IMR-90 (cell line): ENCODE measurements around the gene SERPIND1. TPM values are rescaled to one million over a fixed set of nuclear protein-coding genes. Genes with fewer than 3 reads are reported as not detected.

Source experiments
- ATAC-seq: fragments of 200-7000 bp; cut with Tn5 transposase; 2 replicates; pipeline ENCODE4 v1.9.1; 2020; ENCODE audit warnings: low read depth, mild to moderate bottlenecking, moderate library complexity
- BruUV-seq: library from RNA; stranded (reverse); fragments of 400-500 nt; replicated peaks from 2 replicates; lab custom pipeline; 2021; lab: Mats Ljungman, UMichigan
- CTCF ChIA-PET: fragments of 300-600 bp; formaldehyde crosslinking; extraction: SDS; loops from one replicate; lab custom pipeline; 2021; ENCODE audit warnings: antibody characterized with exemption; lab: Yijun Ruan, JAX
- POLR2A ChIA-PET: fragments of 300-600 bp; sonication (Branson Sonifier 250); formaldehyde crosslinking; loops from one replicate; lab custom pipeline; 2022; ENCODE audit warnings: antibody characterized with exemption; ENCODE audit not compliant: unreplicated experiment; lab: Charles Lee
- DNase-seq: peaks from one replicate; pipeline ENCODE4 v3.0.0; 2013
- H2AFZ ChIP-seq: replicated peaks from 2 replicates; pipeline ENCODE3; 2013; ENCODE audit warnings: low read length, mild to moderate bottlenecking; ENCODE audit not compliant: poor library complexity
- H2AK5ac ChIP-seq: 2 replicates; pipeline ENCODE4 v1.6.1; 2013; ENCODE audit warnings: low read depth, low read length, inconsistent platforms
- H2AK9ac ChIP-seq: replicated peaks from 2 replicates; pipeline ENCODE3; 2013; ENCODE audit warnings: mild to moderate bottlenecking, low read depth, low read length, moderate library complexity; ENCODE audit not compliant: poor library complexity
- H2BK120ac ChIP-seq: 2 replicates; pipeline ENCODE4 v1.6.1; 2013; ENCODE audit warnings: low read depth, low read length, inconsistent platforms
- H2BK15ac ChIP-seq: 3 replicates; pipeline ENCODE4 v1.6.1; 2013; ENCODE audit warnings: low read depth, low read length, inconsistent platforms
- H2BK20ac ChIP-seq: 2 replicates; pipeline ENCODE4 v1.6.1; 2013; ENCODE audit warnings: low read depth, mild to moderate bottlenecking, inconsistent platforms, low read length, moderate library complexity
- H2BK5ac ChIP-seq: 2 replicates; pipeline ENCODE4 v1.6.1; 2013; ENCODE audit warnings: mild to moderate bottlenecking, low read depth, low read length, inconsistent platforms; ENCODE audit not compliant: poor library complexity, severe bottlenecking
- H3K14ac ChIP-seq: replicated peaks from 2 replicates; pipeline ENCODE4 v1.6.1; 2013; ENCODE audit warnings: low read depth, low read length, inconsistent platforms
- H3K18ac ChIP-seq: 2 replicates; pipeline ENCODE4 v1.6.1; 2013; ENCODE audit warnings: low read depth, low read length, control low read depth
- H3K23ac ChIP-seq: 2 replicates; pipeline ENCODE4 v1.6.1; 2013; ENCODE audit warnings: low read depth, low read length, inconsistent platforms
- H3K27ac ChIP-seq: 2 replicates; pipeline ENCODE4 v1.5.1; 2013; ENCODE audit warnings: mild to moderate bottlenecking, control low read depth, low read length; ENCODE audit not compliant: insufficient read depth
- H3K27me3 ChIP-seq: 2 replicates; pipeline ENCODE4 v1.6.1; 2013; ENCODE audit warnings: low read length; ENCODE audit not compliant: control insufficient read depth, insufficient read depth
- H3K36me3 ChIP-seq: 2 replicates; pipeline ENCODE4 v1.6.1; 2013; ENCODE audit warnings: low read length, mixed read lengths; ENCODE audit not compliant: control insufficient read depth, insufficient read depth
- H3K4ac ChIP-seq: 2 replicates; pipeline ENCODE4 v1.6.1; 2013; ENCODE audit warnings: low read depth, low read length, inconsistent platforms
- H3K4me1 ChIP-seq: 2 replicates; pipeline ENCODE4 v1.6.1; 2013; ENCODE audit warnings: low read length, mixed read lengths; ENCODE audit not compliant: control insufficient read depth, insufficient read depth
- H3K4me2 ChIP-seq: 2 replicates; pipeline ENCODE4 v1.6.1; 2013; ENCODE audit warnings: low read depth, mild to moderate bottlenecking, control low read depth, low read length, moderate library complexity
- H3K4me3 ChIP-seq: 2 replicates; pipeline ENCODE4 v1.5.1; 2013; ENCODE audit warnings: low read depth, mild to moderate bottlenecking, control low read depth, low read length, moderate library complexity; ENCODE audit not compliant: insufficient read depth
- H3K56ac ChIP-seq: 2 replicates; pipeline ENCODE4 v1.6.1; 2013; ENCODE audit warnings: low read length, inconsistent platforms; ENCODE audit not compliant: insufficient read depth; ENCODE audit errors: extremely low read depth
- H3K79me1 ChIP-seq, 2 experiments: 2 replicates each; pipeline ENCODE4 v1.6.1; 2013; ENCODE audit warnings: low read length in 2 of 2, inconsistent platforms in 1 of 2, low read depth in 1 of 2
- H3K9ac ChIP-seq: 2 replicates; pipeline ENCODE4 v1.6.1; 2013; ENCODE audit warnings: low read depth, low read length, control low read depth
- H3K9me1 ChIP-seq: 2 replicates; pipeline ENCODE4 v1.6.1; 2013; ENCODE audit warnings: low read length, inconsistent platforms; ENCODE audit not compliant: insufficient read depth
- H3K9me3 ChIP-seq: 2 replicates; pipeline ENCODE4 v1.6.1; 2013; ENCODE audit warnings: low read length; ENCODE audit not compliant: control insufficient read depth, insufficient read depth
- H4K20me1 ChIP-seq: 2 replicates; pipeline ENCODE4 v1.6.1; 2013; ENCODE audit warnings: low read length, inconsistent platforms; ENCODE audit not compliant: insufficient read depth
- H4K5ac ChIP-seq: 2 replicates; pipeline ENCODE4 v1.6.1; 2013; ENCODE audit warnings: mild to moderate bottlenecking, low read depth, low read length, control low read depth
- H4K8ac ChIP-seq, 2 experiments: 2 replicates each; pipeline ENCODE4 v1.6.1; 2013; ENCODE audit warnings: low read depth in 2 of 2, low read length in 2 of 2, control low read depth in 1 of 2, inconsistent platforms in 1 of 2
- H4K91ac ChIP-seq: 2 replicates; pipeline ENCODE4 v1.6.1; 2013; ENCODE audit warnings: low read depth, low read length, inconsistent platforms; ENCODE audit not compliant: insufficient read depth
- CHD1 ChIP-seq: IDR thresholded peaks from 2 replicates; pipeline ENCODE4 v1.6.1; 2012; ENCODE audit warnings: low read depth, low read length, improper control_type of control experiment
- POLR2A ChIP-seq: IDR thresholded peaks from 2 replicates; pipeline ENCODE4 v1.6.1; 2012; ENCODE audit warnings: mild to moderate bottlenecking, low read depth, low read length
- RAD21 ChIP-seq: IDR thresholded peaks from 2 replicates; pipeline ENCODE4 v1.6.1; 2012; ENCODE audit warnings: low read length, improper control_type of control experiment
- RFX5 ChIP-seq: IDR thresholded peaks from 2 replicates; pipeline ENCODE4 v1.8.0; 2012; ENCODE audit warnings: low read depth, mild to moderate bottlenecking, low read length, moderate library complexity
- WGBS, 2 experiments: methylation state at CpG; one replicate each; pipeline versions ENCODE4 v1.1.5 to v1.1.7; 2013; ENCODE audit warnings: missing lambda C conversion rate in 2 of 2; ENCODE audit not compliant: insufficient read length in 1 of 2; ENCODE audit errors: extremely low coverage in 2 of 2; 5-methylcytosine and 5-hydroxymethylcytosine counted together
- dilution Hi-C: fragments of 300-500 bp; cut with HindIII; formaldehyde crosslinking; loops from one replicate; pipeline ENCODE4 v1.14.3; 2018; ENCODE audit warnings: low sequenced_read_pairs; ENCODE audit not compliant: unreplicated experiment
- in situ Hi-C: fragments of 300-500 bp; cut with MboI; formaldehyde crosslinking; loops from 3 replicates; pipeline ENCODE4 v1.14.3; 2019; ENCODE audit warnings: low sequenced_read_pairs, inconsistent platforms, mixed read lengths
- intact Hi-C: fragments of 100-400 bp; cut with micrococcal nuclease; formaldehyde crosslinking; loops from 2 replicates; pipeline ENCODE4 v1.10.0; 2022
- polyA plus RNA-seq, 3 experiments: library from polyadenylated mRNA; depleted of rRNA; stranded (reverse); fragments of >200 nt; gene quantifications; 2 replicates each; pipeline ENCODE4 v1.2.3, GENCODE V29; 2012; ENCODE audit warnings: low replicate concordance in 1 of 3
- total RNA-seq: library from RNA; depleted of rRNA; stranded (reverse); fragments of >200 nt; gene quantifications from 2 replicates; pipeline ENCODE4 v1.2.3, GENCODE V29; 2012

The SERPIND1 gene
- total and polyA plus RNA-seq, 2 of the 4 experiments (the other 2 are of a cell fraction): 0.12 TPM; not detected in 1

- WGBS, 2 experiments: 100% methylated on average over 1 of the region's 4 CpGs; no CpG with 5 or more reads in 1 of the 2 experiments
- Histone ChIP-seq H3K9me1 (peaks cover 34% of the 10 kb centered on the region), H3K18ac (no peak overlapping the region), H3K27me3 (no peaks in the 10 kb centered on the region), H3K4ac (peak overlapping the region; percentile 29; the same call in 1 of the 2 replicates), H3K36me3 (peaks cover 16% of the 10 kb centered on the region), H3K23ac (no peak overlapping the region), H3K9me3 (no peaks in the 10 kb centered on the region), H2BK15ac (no peak overlapping the region), H4K8ac (peak overlapping the region in 1 of 2 experiments; percentile 6; a peak in 1 of 4 replicates), H2AK5ac (peak overlapping the region; percentile 44; the same call in 1 of the 2 replicates), H3K9ac (no peak overlapping the region), H4K20me1 (peaks cover 3% of the 10 kb centered on the region; the same call in 1 of the 2 replicates), H3K14ac (no peak overlapping the region), H2AK9ac (no peak overlapping the region), H3K56ac (no peak overlapping the region), H3K27ac (no peak overlapping the region), H3K4me2 (no peak overlapping the region), H3K4me3 (no peak overlapping the region), H2BK5ac (no peak overlapping the region), H2AFZ (peak overlapping the region; percentile 35), H2BK120ac (peak overlapping the region; percentile 46; the same call in 1 of the 2 replicates), H3K4me1 (peaks cover 8% of the 10 kb centered on the region), H2BK20ac (peak overlapping the region; percentile 9; the same call in 1 of the 2 replicates), H4K5ac (no peak overlapping the region), H3K79me1 (peaks cover 4 to 39% of the 10 kb centered on the region in 2 experiments; a peak in 3 of 4 replicates), H4K91ac (no peak overlapping the region)
- CTCF ChIA-PET: no interaction called here
- ATAC-seq: no peak
- in situ Hi-C loops: loop anchor here (10.0 kb wide), 1 partner anchor 58 kb away; no protein-coding TSS in a partner anchor
- TF ChIP-seq RFX5 (no peak), POLR2A (no peak), CHD1 (no peak), RAD21 (no peak)
- no TSS peak for BruUV-seq
- POLR2A ChIA-PET: no interaction called here
- intact Hi-C loops: no loop called here
- no peak for DNase-seq
- dilution Hi-C loops: no loop called here
These were observed 8.8 kb downstream of the SERPIND1 start for GRCh38 chr22:20782596-20783299.
